ENCODE data around the gene PPARG. TPM values are rescaled to one million over a fixed set of nuclear protein-coding genes. Genes with fewer than 3 reads are reported as not detected.

Gene PPARG
- total and polyA plus RNA-seq, 2 experiments from 2014 or later = 0.15 to 0.42 TPM

DNA sequence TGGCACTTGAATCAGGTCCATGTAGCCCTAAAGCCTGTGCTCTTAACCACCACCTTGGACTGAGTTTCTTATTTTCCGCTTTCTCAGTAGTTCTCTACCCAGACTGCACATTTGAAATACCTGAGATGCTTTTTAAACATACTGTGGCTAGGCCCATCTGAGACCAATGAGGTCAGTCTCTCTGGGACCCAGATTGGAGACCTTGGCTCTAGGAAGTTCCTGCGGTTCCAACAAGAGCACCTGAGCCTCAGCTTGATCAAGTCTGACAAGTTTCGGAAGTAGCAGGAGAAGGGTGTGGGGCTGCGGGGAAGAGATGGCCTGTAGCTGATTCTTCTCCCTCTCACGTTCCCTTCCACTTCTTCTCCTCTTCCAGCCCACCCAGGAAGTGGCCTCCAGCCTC lies 183.9 kb downstream of the PPARG start (continued):
- TF ChIP-seq, protein P1, sequence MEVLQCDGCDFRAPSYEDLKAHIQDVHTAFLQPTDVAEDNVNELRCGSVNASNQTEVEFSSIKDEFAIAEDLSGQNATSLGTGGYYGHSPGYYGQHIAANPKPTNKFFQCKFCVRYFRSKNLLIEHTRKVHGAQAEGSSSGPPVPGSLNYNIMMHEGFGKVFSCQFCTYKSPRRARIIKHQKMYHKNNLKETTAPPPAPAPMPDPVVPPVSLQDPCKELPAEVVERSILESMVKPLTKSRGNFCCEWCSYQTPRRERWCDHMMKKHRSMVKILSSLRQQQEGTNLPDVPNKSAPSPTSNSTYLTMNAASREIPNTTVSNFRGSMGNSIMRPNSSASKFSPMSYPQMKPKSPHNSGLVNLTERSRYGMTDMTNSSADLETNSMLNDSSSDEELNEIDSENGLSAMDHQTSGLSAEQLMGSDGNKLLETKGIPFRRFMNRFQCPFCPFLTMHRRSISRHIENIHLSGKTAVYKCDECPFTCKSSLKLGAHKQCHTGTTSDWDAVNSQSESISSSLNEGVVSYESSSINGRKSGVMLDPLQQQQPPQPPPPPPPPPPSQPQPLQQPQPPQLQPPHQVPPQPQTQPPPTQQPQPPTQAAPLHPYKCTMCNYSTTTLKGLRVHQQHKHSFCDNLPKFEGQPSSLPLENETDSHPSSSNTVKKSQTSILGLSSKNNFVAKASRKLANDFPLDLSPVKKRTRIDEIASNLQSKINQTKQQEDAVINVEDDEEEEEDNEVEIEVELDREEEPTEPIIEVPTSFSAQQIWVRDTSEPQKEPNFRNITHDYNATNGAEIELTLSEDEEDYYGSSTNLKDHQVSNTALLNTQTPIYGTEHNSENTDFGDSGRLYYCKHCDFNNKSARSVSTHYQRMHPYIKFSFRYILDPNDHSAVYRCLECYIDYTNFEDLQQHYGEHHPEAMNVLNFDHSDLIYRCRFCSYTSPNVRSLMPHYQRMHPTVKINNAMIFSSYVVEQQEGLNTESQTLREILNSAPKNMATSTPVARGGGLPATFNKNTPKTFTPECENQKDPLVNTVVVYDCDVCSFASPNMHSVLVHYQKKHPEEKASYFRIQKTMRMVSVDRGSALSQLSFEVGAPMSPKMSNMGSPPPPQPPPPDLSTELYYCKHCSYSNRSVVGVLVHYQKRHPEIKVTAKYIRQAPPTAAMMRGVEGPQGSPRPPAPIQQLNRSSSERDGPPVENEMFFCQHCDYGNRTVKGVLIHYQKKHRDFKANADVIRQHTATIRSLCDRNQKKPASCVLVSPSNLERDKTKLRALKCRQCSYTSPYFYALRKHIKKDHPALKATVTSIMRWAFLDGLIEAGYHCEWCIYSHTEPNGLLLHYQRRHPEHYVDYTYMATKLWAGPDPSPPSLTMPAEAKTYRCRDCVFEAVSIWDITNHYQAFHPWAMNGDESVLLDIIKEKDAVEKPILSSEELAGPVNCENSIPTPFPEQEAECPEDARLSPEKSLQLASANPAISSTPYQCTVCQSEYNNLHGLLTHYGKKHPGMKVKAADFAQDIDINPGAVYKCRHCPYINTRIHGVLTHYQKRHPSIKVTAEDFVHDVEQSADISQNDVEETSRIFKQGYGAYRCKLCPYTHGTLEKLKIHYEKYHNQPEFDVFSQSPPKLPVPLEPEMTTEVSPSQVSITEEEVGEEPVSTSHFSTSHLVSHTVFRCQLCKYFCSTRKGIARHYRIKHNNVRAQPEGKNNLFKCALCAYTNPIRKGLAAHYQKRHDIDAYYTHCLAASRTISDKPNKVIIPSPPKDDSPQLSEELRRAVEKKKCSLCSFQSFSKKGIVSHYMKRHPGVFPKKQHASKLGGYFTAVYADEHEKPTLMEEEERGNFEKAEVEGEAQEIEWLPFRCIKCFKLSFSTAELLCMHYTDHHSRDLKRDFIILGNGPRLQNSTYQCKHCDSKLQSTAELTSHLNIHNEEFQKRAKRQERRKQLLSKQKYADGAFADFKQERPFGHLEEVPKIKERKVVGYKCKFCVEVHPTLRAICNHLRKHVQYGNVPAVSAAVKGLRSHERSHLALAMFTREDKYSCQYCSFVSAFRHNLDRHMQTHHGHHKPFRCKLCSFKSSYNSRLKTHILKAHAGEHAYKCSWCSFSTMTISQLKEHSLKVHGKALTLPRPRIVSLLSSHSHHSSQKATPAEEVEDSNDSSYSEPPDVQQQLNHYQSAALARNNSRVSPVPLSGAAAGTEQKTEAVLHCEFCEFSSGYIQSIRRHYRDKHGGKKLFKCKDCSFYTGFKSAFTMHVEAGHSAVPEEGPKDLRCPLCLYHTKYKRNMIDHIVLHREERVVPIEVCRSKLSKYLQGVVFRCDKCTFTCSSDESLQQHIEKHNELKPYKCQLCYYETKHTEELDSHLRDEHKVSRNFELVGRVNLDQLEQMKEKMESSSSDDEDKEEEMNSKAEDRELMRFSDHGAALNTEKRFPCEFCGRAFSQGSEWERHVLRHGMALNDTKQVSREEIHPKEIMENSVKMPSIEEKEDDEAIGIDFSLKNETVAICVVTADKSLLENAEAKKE (CRISPR knock-in tag; IDR thresholded peaks at IDR 0.05) = no peak
- TF ChIP-seq, protein P2, sequence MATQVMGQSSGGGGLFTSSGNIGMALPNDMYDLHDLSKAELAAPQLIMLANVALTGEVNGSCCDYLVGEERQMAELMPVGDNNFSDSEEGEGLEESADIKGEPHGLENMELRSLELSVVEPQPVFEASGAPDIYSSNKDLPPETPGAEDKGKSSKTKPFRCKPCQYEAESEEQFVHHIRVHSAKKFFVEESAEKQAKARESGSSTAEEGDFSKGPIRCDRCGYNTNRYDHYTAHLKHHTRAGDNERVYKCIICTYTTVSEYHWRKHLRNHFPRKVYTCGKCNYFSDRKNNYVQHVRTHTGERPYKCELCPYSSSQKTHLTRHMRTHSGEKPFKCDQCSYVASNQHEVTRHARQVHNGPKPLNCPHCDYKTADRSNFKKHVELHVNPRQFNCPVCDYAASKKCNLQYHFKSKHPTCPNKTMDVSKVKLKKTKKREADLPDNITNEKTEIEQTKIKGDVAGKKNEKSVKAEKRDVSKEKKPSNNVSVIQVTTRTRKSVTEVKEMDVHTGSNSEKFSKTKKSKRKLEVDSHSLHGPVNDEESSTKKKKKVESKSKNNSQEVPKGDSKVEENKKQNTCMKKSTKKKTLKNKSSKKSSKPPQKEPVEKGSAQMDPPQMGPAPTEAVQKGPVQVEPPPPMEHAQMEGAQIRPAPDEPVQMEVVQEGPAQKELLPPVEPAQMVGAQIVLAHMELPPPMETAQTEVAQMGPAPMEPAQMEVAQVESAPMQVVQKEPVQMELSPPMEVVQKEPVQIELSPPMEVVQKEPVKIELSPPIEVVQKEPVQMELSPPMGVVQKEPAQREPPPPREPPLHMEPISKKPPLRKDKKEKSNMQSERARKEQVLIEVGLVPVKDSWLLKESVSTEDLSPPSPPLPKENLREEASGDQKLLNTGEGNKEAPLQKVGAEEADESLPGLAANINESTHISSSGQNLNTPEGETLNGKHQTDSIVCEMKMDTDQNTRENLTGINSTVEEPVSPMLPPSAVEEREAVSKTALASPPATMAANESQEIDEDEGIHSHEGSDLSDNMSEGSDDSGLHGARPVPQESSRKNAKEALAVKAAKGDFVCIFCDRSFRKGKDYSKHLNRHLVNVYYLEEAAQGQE (IDR thresholded peaks at IDR 0.05; ENCODE audit: unreplicated experiment) = no peak

DNA sequence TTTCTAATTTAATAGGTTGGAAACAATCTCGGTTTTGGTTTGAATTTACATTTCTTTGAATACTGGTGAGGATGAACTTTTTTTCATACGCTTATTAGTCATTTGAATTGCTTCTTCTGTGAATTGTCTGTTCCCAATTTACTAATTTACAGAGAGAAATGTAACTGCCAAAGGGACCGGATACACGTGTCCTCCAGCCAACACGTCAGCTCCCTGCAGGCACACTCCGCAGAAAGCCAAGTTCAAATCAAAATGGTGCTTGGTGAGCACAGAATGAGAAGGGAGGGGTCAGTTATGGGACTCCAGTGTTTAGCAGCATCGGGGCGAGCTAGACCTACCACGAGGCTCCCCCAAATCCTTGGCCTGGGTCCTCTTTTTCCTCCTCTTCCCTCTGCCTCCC lies 184.6 kb downstream of the PPARG start:
- Mint-ChIP-seq H3K27me3 (ENCODE audit: insufficient read depth, low read depth, poor library complexity) (peaks cover 4% of the 10 kb centered on the region), H3K36me3 (ENCODE audit: low read depth) (no peaks in the 10 kb centered on the region), H3K4me1 (peaks cover 12% of the 10 kb centered on the region), H3K27ac (no peak overlapping the region), H3K9me3 (no peaks in the 10 kb centered on the region), H3K4me3 (no peak overlapping the region)
- Histone ChIP-seq H3K4me3 (no peak overlapping the region), H3K27ac (ENCODE audit: low read depth) (no peak overlapping the region), H3K9me2 (ENCODE audit: insufficient read depth) (no peaks in the 10 kb centered on the region), H3K79me2 (replicated peaks; ENCODE audit: insufficient read depth) (no peaks in the 10 kb centered on the region), H4K20me1 (replicated peaks; ENCODE audit: insufficient read depth) (no peaks in the 10 kb centered on the region), H3K4me1 (ENCODE audit: insufficient read depth) (no peaks in the 10 kb centered on the region; the same call in 1 of the 2 replicates), H3K36me3 (ENCODE audit: insufficient read depth) (no peaks in the 10 kb centered on the region), H3F3A (replicated peaks; ENCODE audit: low read depth) (no peaks in the 10 kb centered on the region), H3K27me3 (ENCODE audit: insufficient read depth) (no peaks in the 10 kb centered on the region), H2AFZ (peak overlapping the region; percentile 72; the same call in 1 of the 2 replicates), H3K4me2 (no peak overlapping the region)
- ATAC-seq (no peak), DNase-seq (ENCODE audit: low spot score) (no peak)
- TF ChIP-seq EZH2 (IDR thresholded peaks at IDR 0.05; ENCODE audit: low read depth, unreplicated experiment) = no peak
- TF ChIP-seq, protein P2 (IDR thresholded peaks at IDR 0.05; ENCODE audit: unreplicated experiment) = no peak
- no peak for TF ChIP-seq ZNF331 (CRISPR knock-in tag; IDR thresholded peaks at IDR 0.05; ENCODE audit: low read depth)
- TF ChIP-seq ZNF114 (CRISPR knock-in tag; IDR thresholded peaks at IDR 0.05) = no peak
- TF ChIP-seq JUNB (IDR thresholded peaks at IDR 0.05; ENCODE audit: unreplicated experiment) = no peak
- TF ChIP-seq, protein P3, sequence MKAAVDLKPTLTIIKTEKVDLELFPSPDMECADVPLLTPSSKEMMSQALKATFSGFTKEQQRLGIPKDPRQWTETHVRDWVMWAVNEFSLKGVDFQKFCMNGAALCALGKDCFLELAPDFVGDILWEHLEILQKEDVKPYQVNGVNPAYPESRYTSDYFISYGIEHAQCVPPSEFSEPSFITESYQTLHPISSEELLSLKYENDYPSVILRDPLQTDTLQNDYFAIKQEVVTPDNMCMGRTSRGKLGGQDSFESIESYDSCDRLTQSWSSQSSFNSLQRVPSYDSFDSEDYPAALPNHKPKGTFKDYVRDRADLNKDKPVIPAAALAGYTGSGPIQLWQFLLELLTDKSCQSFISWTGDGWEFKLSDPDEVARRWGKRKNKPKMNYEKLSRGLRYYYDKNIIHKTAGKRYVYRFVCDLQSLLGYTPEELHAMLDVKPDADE (IDR thresholded peaks at IDR 0.05) = no peak
- no peak for TF ChIP-seq POLR2AphosphoS5 (IDR thresholded peaks at IDR 0.05; ENCODE audit: low read depth)
